ENCODE data around the gene NCAPD3. TPM values are rescaled to one million over a fixed set of nuclear protein-coding genes. Genes with fewer than 3 reads are reported as not detected.
A peak's percentile ranks its signal among the peaks of the same experiment; 100 is the strongest.

Gene NCAPD3
- total RNA-seq, 1 donor from 2014 or later: 21.7 TPM

GRCh38 chr11:134246100-134246499, 22.3 kb upstream of the NCAPD3 start:
- H3K27ac Mint-ChIP-seq (ENCODE audit: unreplicated experiment): no peak overlapping the region
- H3K9me3 Mint-ChIP-seq (ENCODE audit: unreplicated experiment): no peaks in the 10 kb centered on the region
- no peak overlapping the region for H3K4me3 Mint-ChIP-seq (ENCODE audit: unreplicated experiment)
- no peak for DNase-seq (ENCODE audit: extremely low spot score, unreplicated experiment)
- TF ChIP-seq CTCF (IDR thresholded peaks at IDR 0.05): no peak
- no peaks in the 10 kb centered on the region for H3K27me3 Mint-ChIP-seq (ENCODE audit: unreplicated experiment)
- H3K36me3 Mint-ChIP-seq (ENCODE audit: unreplicated experiment): peaks cover 43% of the 10 kb centered on the region
- H3K4me1 Mint-ChIP-seq (ENCODE audit: unreplicated experiment): no peaks in the 10 kb centered on the region

GRCh38 chr11:134245434-134245833, 21.7 kb upstream of the NCAPD3 start:
- H3K4me3 Mint-ChIP-seq (ENCODE audit: unreplicated experiment): no peak overlapping the region
- no peak for DNase-seq (ENCODE audit: extremely low spot score, unreplicated experiment)
- TF ChIP-seq CTCF (IDR thresholded peaks at IDR 0.05): no peak
- no peaks in the 10 kb centered on the region for H3K9me3 Mint-ChIP-seq (ENCODE audit: unreplicated experiment)
- H3K4me1 Mint-ChIP-seq (ENCODE audit: unreplicated experiment): no peaks in the 10 kb centered on the region
- H3K27ac Mint-ChIP-seq (ENCODE audit: unreplicated experiment): no peak overlapping the region
- peaks cover 43% of the 10 kb centered on the region for H3K36me3 Mint-ChIP-seq (ENCODE audit: unreplicated experiment)
- no peaks in the 10 kb centered on the region for H3K27me3 Mint-ChIP-seq (ENCODE audit: unreplicated experiment)

- no peaks in the 10 kb centered on the region for H3K27me3 Mint-ChIP-seq (ENCODE audit: unreplicated experiment)
- H3K27ac Mint-ChIP-seq (ENCODE audit: unreplicated experiment): no peak overlapping the region
- peak; percentile 41 for TF ChIP-seq CTCF (IDR thresholded peaks at IDR 0.05)
- peaks cover 48% of the 10 kb centered on the region for H3K36me3 Mint-ChIP-seq (ENCODE audit: unreplicated experiment)
- no peaks in the 10 kb centered on the region for H3K9me3 Mint-ChIP-seq (ENCODE audit: unreplicated experiment)
- H3K4me3 Mint-ChIP-seq (ENCODE audit: unreplicated experiment): no peak overlapping the region
- DNase-seq (ENCODE audit: extremely low spot score, unreplicated experiment): no peak
- H3K4me1 Mint-ChIP-seq (ENCODE audit: unreplicated experiment): no peaks in the 10 kb centered on the region
These were observed 20.8 kb upstream of the NCAPD3 start for GRCh38 chr11:134244593-134244992.

GRCh38 chr11:134243913-134244312, 20.1 kb upstream of the NCAPD3 start:
- no peak for DNase-seq (ENCODE audit: extremely low spot score, unreplicated experiment)
- Mint-ChIP-seq H3K27me3 (ENCODE audit: unreplicated experiment) (no peaks in the 10 kb centered on the region), H3K27ac (ENCODE audit: unreplicated experiment) (no peak overlapping the region), H3K9me3 (ENCODE audit: unreplicated experiment) (no peaks in the 10 kb centered on the region), H3K36me3 (ENCODE audit: unreplicated experiment) (peaks cover 43% of the 10 kb centered on the region), H3K4me3 (ENCODE audit: unreplicated experiment) (no peak overlapping the region), H3K4me1 (ENCODE audit: unreplicated experiment) (no peaks in the 10 kb centered on the region)
- no peak for TF ChIP-seq CTCF (IDR thresholded peaks at IDR 0.05)

- H3K27me3 Mint-ChIP-seq (ENCODE audit: unreplicated experiment): no peaks in the 10 kb centered on the region
- H3K27ac Mint-ChIP-seq (ENCODE audit: unreplicated experiment): no peak overlapping the region
- no peaks in the 10 kb centered on the region for H3K4me1 Mint-ChIP-seq (ENCODE audit: unreplicated experiment)
- H3K9me3 Mint-ChIP-seq (ENCODE audit: unreplicated experiment): no peaks in the 10 kb centered on the region
- no peak for TF ChIP-seq CTCF (IDR thresholded peaks at IDR 0.05)
- no peak overlapping the region for H3K4me3 Mint-ChIP-seq (ENCODE audit: unreplicated experiment)
- DNase-seq (ENCODE audit: extremely low spot score, unreplicated experiment): no peak
- H3K36me3 Mint-ChIP-seq (ENCODE audit: unreplicated experiment): peaks cover 38% of the 10 kb centered on the region
These were observed 18.6 kb upstream of the NCAPD3 start for GRCh38 chr11:134242376-134242775.
